A673 (cell line): ENCODE results near the gene CFAP58. TPM values are rescaled to one million over a fixed set of nuclear protein-coding genes. Genes with fewer than 3 reads are reported as not detected.

ENCODE experiments used
- BruUV-seq: library from RNA; stranded (reverse); fragments of 400-500 nt; replicated peaks from 2 replicates; lab custom pipeline; 2021; lab: Mats Ljungman, UMichigan
- CTCF ChIA-PET: fragments of 300-600 bp; sonication (Branson Sonifier 250); formaldehyde crosslinking; loops from one replicate; lab custom pipeline; 2022; ENCODE audit warnings: antibody characterized with exemption; lab: Charles Lee
- POLR2A ChIA-PET: fragments of 300-600 bp; sonication (Branson Sonifier 250); formaldehyde crosslinking; loops from one replicate; lab custom pipeline; 2022; ENCODE audit warnings: antibody characterized with exemption; ENCODE audit not compliant: low non-redundant PET; lab: Charles Lee
- DNase-seq: peaks from one replicate; pipeline ENCODE4 v3.0.0-alpha.2; 2015; ENCODE audit warnings: low spot score
- H3K27ac ChIP-seq: fragments of 200-600 bp; sonication (generic); 2 replicates; pipeline ENCODE4 v1.5.1; 2016; ENCODE audit warnings: mixed run types, low read depth, mild to moderate bottlenecking, mixed read lengths, antibody characterized with exemption, low read length; ENCODE audit not compliant: poor library complexity, severe bottlenecking
- H3K27me3 ChIP-seq: fragments of 200-600 bp; sonication (generic); replicated peaks from 2 replicates; pipeline ENCODE4 v1.6.1; 2017; ENCODE audit warnings: mixed run types, low read depth, mild to moderate bottlenecking, mixed read lengths, antibody characterized with exemption, low read length; ENCODE audit not compliant: insufficient read depth, poor library complexity
- H3K36me3 ChIP-seq: fragments of 200-600 bp; sonication (generic); 2 replicates; pipeline ENCODE4 v1.6.1; 2016; ENCODE audit warnings: mixed run types, mild to moderate bottlenecking, mixed read lengths, antibody characterized with exemption, low read length; ENCODE audit not compliant: insufficient read depth, poor library complexity, severe bottlenecking
- H3K4me1 ChIP-seq: fragments of 200-600 bp; sonication (generic); 2 replicates; pipeline ENCODE4 v1.6.1; 2017; ENCODE audit warnings: mixed run types, mild to moderate bottlenecking, mixed read lengths, antibody characterized with exemption, low read length; ENCODE audit not compliant: insufficient read depth, poor library complexity, severe bottlenecking
- H3K4me3 ChIP-seq: fragments of 200-600 bp; sonication (generic); 2 replicates; pipeline ENCODE4 v1.5.1; 2016; ENCODE audit warnings: low read depth, mixed run types, mild to moderate bottlenecking, mixed read lengths, low read length; ENCODE audit not compliant: poor library complexity, severe bottlenecking
- H3K9me3 ChIP-seq: fragments of 200-600 bp; sonication (generic); 2 replicates; pipeline ENCODE4 v1.6.1; 2016; ENCODE audit warnings: mixed run types, low read depth, mild to moderate bottlenecking, mixed read lengths, antibody characterized with exemption, low read length; ENCODE audit not compliant: poor library complexity, severe bottlenecking
- EZH2 ChIP-seq: fragments of 200-600 bp; sonication (generic); IDR thresholded peaks from 2 replicates; pipeline ENCODE4 v1.6.1; 2017; ENCODE audit warnings: borderline replicate concordance, low read depth, mild to moderate bottlenecking, mixed read lengths, antibody characterized with exemption, low read length; ENCODE audit not compliant: poor library complexity, severe bottlenecking
- intact Hi-C: fragments of 100-400 bp; cut with micrococcal nuclease; formaldehyde crosslinking; loops from one replicate; pipeline ENCODE4 v1.10.0; 2022; ENCODE audit not compliant: unreplicated experiment
- total RNA-seq: library from RNA; stranded (reverse); gene quantifications from 2 replicates; pipeline ENCODE4 v1.2.3, GENCODE V29; 2021
- TF ChIP-seq, protein P1 (sequence below): fragments of 300-800, 200-600 bp; sonication (generic); conservative IDR thresholded peaks from 2 replicates; pipeline ENCODE4 v1.5.1; 2017; ENCODE audit warnings: low read depth, mild to moderate bottlenecking, antibody characterized with exemption, low read length, moderate library complexity, mixed read lengths

Gene CFAP58
- total RNA-seq, 1 experiment from 2014 or later: 0.17 TPM

DNA sequence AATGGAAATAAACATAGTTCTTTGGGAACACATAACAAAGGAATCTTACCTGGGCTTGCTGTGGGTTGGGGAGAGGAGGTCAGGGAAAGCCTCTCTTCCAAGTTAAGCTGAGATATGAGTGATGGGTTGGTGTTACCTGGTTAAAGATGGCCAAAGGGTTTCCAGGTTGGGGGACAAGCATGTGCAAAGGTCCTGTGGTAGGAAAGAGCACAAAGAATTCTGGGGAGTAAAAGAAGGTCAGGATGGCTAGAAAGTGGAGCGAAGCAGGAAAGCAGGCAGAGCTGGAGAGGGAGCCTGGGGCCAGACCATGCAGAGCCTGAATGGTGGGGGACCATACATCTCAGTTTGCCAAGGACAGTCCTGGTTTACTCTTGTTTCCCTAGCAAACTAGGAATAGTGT, 133.2 kb downstream of the CFAP58 start:
- BruUV-seq: no TSS peak

DNA sequence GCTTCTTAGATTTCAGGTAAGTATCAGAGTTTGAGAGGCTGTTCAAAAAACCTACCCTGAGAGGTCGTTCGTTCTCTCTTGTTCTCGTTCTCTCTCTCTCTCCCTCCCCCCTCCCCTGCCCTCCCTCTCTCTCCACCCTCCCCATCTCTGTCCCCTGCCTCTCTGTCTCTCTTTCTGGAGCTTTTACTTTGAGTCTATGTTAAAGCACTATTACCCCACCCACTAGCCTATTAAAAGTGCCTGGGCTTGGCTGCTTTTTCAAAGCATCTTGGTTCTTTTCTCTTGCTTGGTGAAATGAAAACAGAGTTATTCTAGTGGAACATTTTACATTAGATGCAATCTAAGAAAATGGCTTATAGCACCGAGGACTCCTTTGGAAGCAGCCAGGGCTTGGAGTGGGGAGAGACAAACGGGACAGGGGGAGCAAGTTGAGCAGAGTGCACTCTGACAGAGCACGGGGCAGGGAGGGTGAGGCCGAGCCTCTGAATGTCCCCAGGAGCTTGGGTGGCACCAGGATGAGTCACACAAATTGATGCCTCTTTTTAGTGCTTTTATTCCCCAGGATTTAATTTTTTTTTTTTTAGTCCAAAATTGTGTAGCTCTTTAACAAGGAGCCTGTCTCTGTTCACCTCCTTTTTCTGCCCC, 134.3 kb downstream of the CFAP58 start:
- Histone ChIP-seq H3K36me3 (no peaks in the 10 kb centered on the region), H3K27ac (no peak overlapping the region), H3K4me1 (no peaks in the 10 kb centered on the region), H3K4me3 (no peak overlapping the region), H3K9me3 (no peaks in the 10 kb centered on the region), H3K27me3 (peaks cover 5% of the 10 kb centered on the region)
- CTCF ChIA-PET: no interaction called here
- no TSS peak for BruUV-seq
- TF ChIP-seq, protein P1, sequence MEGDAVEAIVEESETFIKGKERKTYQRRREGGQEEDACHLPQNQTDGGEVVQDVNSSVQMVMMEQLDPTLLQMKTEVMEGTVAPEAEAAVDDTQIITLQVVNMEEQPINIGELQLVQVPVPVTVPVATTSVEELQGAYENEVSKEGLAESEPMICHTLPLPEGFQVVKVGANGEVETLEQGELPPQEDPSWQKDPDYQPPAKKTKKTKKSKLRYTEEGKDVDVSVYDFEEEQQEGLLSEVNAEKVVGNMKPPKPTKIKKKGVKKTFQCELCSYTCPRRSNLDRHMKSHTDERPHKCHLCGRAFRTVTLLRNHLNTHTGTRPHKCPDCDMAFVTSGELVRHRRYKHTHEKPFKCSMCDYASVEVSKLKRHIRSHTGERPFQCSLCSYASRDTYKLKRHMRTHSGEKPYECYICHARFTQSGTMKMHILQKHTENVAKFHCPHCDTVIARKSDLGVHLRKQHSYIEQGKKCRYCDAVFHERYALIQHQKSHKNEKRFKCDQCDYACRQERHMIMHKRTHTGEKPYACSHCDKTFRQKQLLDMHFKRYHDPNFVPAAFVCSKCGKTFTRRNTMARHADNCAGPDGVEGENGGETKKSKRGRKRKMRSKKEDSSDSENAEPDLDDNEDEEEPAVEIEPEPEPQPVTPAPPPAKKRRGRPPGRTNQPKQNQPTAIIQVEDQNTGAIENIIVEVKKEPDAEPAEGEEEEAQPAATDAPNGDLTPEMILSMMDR: no peak
- no peak for TF ChIP-seq EZH2
- POLR2A ChIA-PET: no interaction called here
- intact Hi-C loops: no loop called here
- no peak for DNase-seq

More for the DNA sequence above, 133.2 kb downstream of the CFAP58 start:
- H3K4me3 ChIP-seq: no peak overlapping the region
- TF ChIP-seq, protein P1: no peak
- no peak for TF ChIP-seq EZH2
- no peak for DNase-seq
- no peaks in the 10 kb centered on the region for H3K4me1 ChIP-seq
- H3K36me3 ChIP-seq: no peaks in the 10 kb centered on the region
- ChIA-PET CTCF (no interaction called here), POLR2A (no interaction called here)
- peaks cover 5% of the 10 kb centered on the region for H3K27me3 ChIP-seq
- no peaks in the 10 kb centered on the region for H3K9me3 ChIP-seq
- no peak overlapping the region for H3K27ac ChIP-seq
- intact Hi-C loops: no loop called here

DNA sequence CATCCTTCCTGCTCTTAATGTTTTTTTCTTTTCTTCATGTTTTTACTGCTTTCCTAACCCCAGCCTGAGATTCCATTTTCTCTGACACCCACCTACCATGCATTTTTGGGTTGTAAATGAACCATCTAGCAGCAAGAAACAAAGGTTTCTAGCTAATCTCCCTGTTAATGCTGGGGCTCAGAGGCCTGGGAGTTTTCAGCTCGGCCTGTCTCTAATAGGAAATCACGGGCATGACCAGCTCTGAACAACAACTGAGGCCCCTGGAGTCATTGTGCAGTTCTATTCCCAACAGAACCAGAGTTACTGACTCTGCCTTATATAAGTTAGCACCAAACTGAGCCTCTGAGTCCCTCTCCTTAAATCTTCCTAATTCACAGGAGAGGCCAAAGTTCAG, 134.8 kb downstream of the CFAP58 start:
- H3K27ac ChIP-seq: no peak overlapping the region
- ChIA-PET POLR2A (no interaction called here), CTCF (no interaction called here)
- no peak overlapping the region for H3K4me3 ChIP-seq
- no peak for TF ChIP-seq EZH2
- TF ChIP-seq, protein P1: no peak
- no peaks in the 10 kb centered on the region for H3K36me3 ChIP-seq
- H3K27me3 ChIP-seq: no peaks in the 10 kb centered on the region
- BruUV-seq: no TSS peak
- DNase-seq: no peak
- H3K9me3 ChIP-seq: no peaks in the 10 kb centered on the region
- intact Hi-C loops: no loop called here
- no peaks in the 10 kb centered on the region for H3K4me1 ChIP-seq
